Endothelial cell of umbilical vein (primary cell): ENCODE measurements around the gene PDE10A. TPM values are rescaled to one million over a fixed set of nuclear protein-coding genes. Genes with fewer than 3 reads are reported as not detected.

ENCODE experiments used
- BruUV-seq: library from RNA; stranded (reverse); fragments of 400-500 nt; replicated peaks from 2 replicates; lab custom pipeline; 2021; lab: Mats Ljungman, UMichigan
- CTCF ChIA-PET: fragments of 300-600, 350-600 bp; sonication (Branson Sonifier 250); formaldehyde crosslinking; loops from one replicate; lab custom pipeline; 2021; ENCODE audit warnings: antibody characterized with exemption, inconsistent platforms; lab: Charles Lee
- POLR2A ChIA-PET: fragments of 300-600, 350-600 bp; sonication (Branson Sonifier 250); formaldehyde crosslinking; loops from one replicate; lab custom pipeline; 2021; ENCODE audit warnings: antibody characterized with exemption, inconsistent platforms; lab: Charles Lee
- DNase-seq: peaks from one replicate; pipeline ENCODE4 v3.0.0-alpha.2; 2011; ENCODE audit warnings: low read depth, low spot score
- FAIRE-seq: peaks from 2 replicates; lab custom pipeline; 2011; peaks lifted over from hg19 to GRCh38; lab: Jason Lieb, UNC
- H2AFZ ChIP-seq: 2 replicates; pipeline ENCODE4 v1.6.0; 2012; ENCODE audit warnings: low read depth, low read length, control low read depth, inconsistent platforms
- H3K27ac ChIP-seq: 2 replicates; pipeline ENCODE4 v1.5.1; 2011; ENCODE audit warnings: low read depth, mild to moderate bottlenecking, control low read depth, low read length, moderate library complexity; ENCODE audit not compliant: insufficient read depth
- H3K27me3 ChIP-seq, 2 experiments: 2 replicates each; pipeline versions ENCODE4 v1.6.0 to v1.6.1; 2011; ENCODE audit warnings: low read length in 2 of 2, mixed read lengths in 1 of 2; ENCODE audit not compliant: control insufficient read depth in 2 of 2, insufficient read depth in 2 of 2
- H3K36me3 ChIP-seq, 2 experiments: 2 replicates in 1 of 2; 3 replicates in 1 of 2; pipeline ENCODE4 v1.5.1; 2011; ENCODE audit warnings: low read length in 2 of 2, mild to moderate bottlenecking in 1 of 2, moderate library complexity in 1 of 2; ENCODE audit not compliant: control insufficient read depth in 2 of 2, insufficient read depth in 2 of 2; ENCODE audit errors: extremely low read depth in 1 of 2
- H3K4me1 ChIP-seq: 3 replicates; pipeline ENCODE4 v1.5.1; 2011; ENCODE audit warnings: mild to moderate bottlenecking, low read length; ENCODE audit not compliant: control insufficient read depth, insufficient read depth; ENCODE audit errors: extremely low read depth
- H3K4me2 ChIP-seq: 2 replicates; pipeline ENCODE4 v1.6.1; 2011; ENCODE audit warnings: low read length, control low read depth, mixed read lengths; ENCODE audit not compliant: insufficient read depth
- H3K4me3 ChIP-seq, 3 experiments: fragments of 200-600 bp in 1 of 3; sonication (generic), shearing (Covaris generic) in 1 of 3; replicated peaks in 1 of 3; 2 replicates each; pipeline ENCODE4 v1.5.1; 2011 to 2016; ENCODE audit warnings: control low read depth in 3 of 3, low read length in 3 of 3, mild to moderate bottlenecking in 2 of 3, inconsistent platforms in 1 of 3, low read depth in 1 of 3, moderate library complexity in 1 of 3; ENCODE audit not compliant: insufficient read depth in 1 of 3
- H3K79me2 ChIP-seq: 2 replicates; pipeline ENCODE4 v1.6.0; 2012; ENCODE audit warnings: low read length, inconsistent platforms; ENCODE audit not compliant: control insufficient read depth, insufficient read depth
- H3K9ac ChIP-seq: replicated peaks from 2 replicates; pipeline ENCODE3; 2011; ENCODE audit warnings: low read length, control low read depth; ENCODE audit not compliant: insufficient read depth; ENCODE audit errors: extremely low read depth
- H3K9me1 ChIP-seq: replicated peaks from 3 replicates; pipeline ENCODE4 v1.6.0; 2011; ENCODE audit warnings: mild to moderate bottlenecking, low read length; ENCODE audit not compliant: control insufficient read depth, insufficient read depth; ENCODE audit errors: extremely low read depth
- H3K9me3 ChIP-seq: replicated peaks from 2 replicates; pipeline ENCODE4 v1.5.1; 2012; ENCODE audit warnings: low read length, inconsistent platforms; ENCODE audit not compliant: control insufficient read depth, insufficient read depth
- H4K20me1 ChIP-seq: replicated peaks from 2 replicates; pipeline ENCODE3; 2011; ENCODE audit warnings: mild to moderate bottlenecking, low read length; ENCODE audit not compliant: control insufficient read depth, insufficient read depth; ENCODE audit errors: extremely low read depth
- EZH2 ChIP-seq: IDR thresholded peaks from 2 replicates; pipeline ENCODE4 v1.6.1; 2012; ENCODE audit warnings: borderline replicate concordance, low read depth, mild to moderate bottlenecking, moderate library complexity, low read length, inconsistent platforms; ENCODE audit not compliant: severe bottlenecking
- FOS ChIP-seq: IDR thresholded peaks from 2 replicates; pipeline ENCODE4 v1.6.1; 2011; ENCODE audit warnings: mild to moderate bottlenecking, low read length, moderate library complexity, borderline replicate concordance; ENCODE audit not compliant: insufficient read depth
- JUN ChIP-seq: IDR thresholded peaks from 2 replicates; pipeline ENCODE4 v1.6.1; 2011; ENCODE audit warnings: borderline replicate concordance, low read depth; ENCODE audit not compliant: insufficient read length, insufficient read depth
- MAX ChIP-seq: IDR thresholded peaks from 2 replicates; pipeline ENCODE4 v1.6.1; 2011; ENCODE audit not compliant: insufficient read depth, insufficient read length
- MYC ChIP-seq: IDR thresholded peaks from one replicate; pipeline ENCODE4 v1.6.1; 2011; ENCODE audit warnings: mild to moderate bottlenecking, low read depth, low read length
- POLR2A ChIP-seq: IDR thresholded peaks from 2 replicates; pipeline ENCODE4 v1.6.1; 2012; ENCODE audit warnings: low read depth, mild to moderate bottlenecking, control low read depth, low read length
- POLR2AphosphoS5 ChIP-seq: IDR thresholded peaks from 2 replicates; pipeline ENCODE4 v1.6.1; 2012; ENCODE audit warnings: low read depth, mild to moderate bottlenecking, control low read depth, low read length, moderate library complexity; ENCODE audit not compliant: insufficient read depth
- dilution Hi-C: fragments of 300-500 bp; cut with MboI; formaldehyde crosslinking; loops from one replicate; pipeline ENCODE4 v1.15.0; 2019; ENCODE audit warnings: low sequenced_read_pairs; ENCODE audit not compliant: extremely low pct_ligation_motif_present
- intact Hi-C: fragments of 100-400 bp; cut with micrococcal nuclease; formaldehyde crosslinking; loops from one replicate; pipeline ENCODE4 v1.10.0; 2022
- polyA plus RNA-seq, 4 experiments: library from polyadenylated mRNA; depleted of rRNA in 3 of 4; stranded (reverse) in 3 of 4; unstranded in 1 of 4; fragments of >200 nt; gene quantifications; 2 replicates each; pipeline versions ENCODE4 v1.2.1 to v1.2.3, GENCODE V29; 2011 to 2012; ENCODE audit warnings: missing spikeins in 1 of 4
- total RNA-seq: library from RNA; stranded (reverse); gene quantifications from 2 replicates; pipeline ENCODE4 v1.2.3, GENCODE V29; 2021

PDE10A gene
- total and polyA plus RNA-seq, 2 donors (not counting 3 experiments of a cell fraction or from before 2014, with no cell fraction given): 0.86 to 2.9 TPM

GRCh38 chr6:165674155-165675029, 11.4 kb upstream of the PDE10A start:
- no peak for TF ChIP-seq JUN
- peaks cover 5 to 8% of the 10 kb centered on the region in 2 experiments for H3K27me3 ChIP-seq
- BruUV-seq: no TSS peak
- POLR2A ChIA-PET: no interaction called here
- dilution Hi-C loops: no loop called here
- no peak overlapping the region for H3K4me2 ChIP-seq
- CTCF ChIA-PET: interaction anchor here (0.7 kb wide), 1 partner anchor 234 kb away, joined by 3 read pairs; no protein-coding TSS in a partner anchor
- H3K79me2 ChIP-seq: no peaks in the 10 kb centered on the region
- H3K9me1 ChIP-seq: no peaks in the 10 kb centered on the region
- DNase-seq (no peak), FAIRE-seq (no peak)
- no peaks in the 10 kb centered on the region for H3K9me3 ChIP-seq
- peaks cover 9% of the 10 kb centered on the region for H3K4me1 ChIP-seq
- H3K27ac ChIP-seq: no peak overlapping the region
- no peaks in the 10 kb centered on the region for H4K20me1 ChIP-seq
- no peaks in the 10 kb centered on the region for H3K36me3 ChIP-seq
- intact Hi-C loops: loop anchor here (5.0 kb wide), 1 partner anchor 102 kb away; no protein-coding TSS in a partner anchor
- no peak overlapping the region for H3K9ac ChIP-seq
- no peak overlapping the region for H3K4me3 ChIP-seq
- no peak overlapping the region for H2AFZ ChIP-seq

- H3K9me1 ChIP-seq: no peaks in the 10 kb centered on the region
- peaks cover 11 to 24% of the 10 kb centered on the region in 2 experiments for H3K27me3 ChIP-seq
- DNase-seq: no peak
- peaks cover 2% of the 10 kb centered on the region for H3K4me1 ChIP-seq
- FAIRE-seq: no peak
- H3K4me2 ChIP-seq: no peak overlapping the region
- ChIA-PET POLR2A (no interaction called here), CTCF (interaction anchor here (1.8 kb wide), 2 partner anchors 39 to 231 kb away, joined by 5 read pairs; no protein-coding TSS in a partner anchor)
- no peaks in the 10 kb centered on the region for H3K36me3 ChIP-seq
- no peak overlapping the region for H3K27ac ChIP-seq
- TF ChIP-seq POLR2A (no peak), EZH2 (no peak), MAX (no peak), POLR2AphosphoS5 (no peak), FOS (no peak), JUN (no peak), MYC (no peak)
- H2AFZ ChIP-seq: no peak overlapping the region
- intact Hi-C loops: no loop called here
- no peak overlapping the region for H3K9ac ChIP-seq
- H3K9me3 ChIP-seq: no peaks in the 10 kb centered on the region
- dilution Hi-C loops: no loop called here
- no peaks in the 10 kb centered on the region for H4K20me1 ChIP-seq
- H3K4me3 ChIP-seq: no peak overlapping the region
- H3K79me2 ChIP-seq: no peaks in the 10 kb centered on the region
- BruUV-seq: no TSS peak
These were observed 8.3 kb upstream of the PDE10A start for GRCh38 chr6:165671222-165671768.
